Brain microvascular endothelial cell (primary cell): ENCODE results near the gene NAAA.
"Not testable (repeated sequence)": the region's sequence is repeated elsewhere in the genome, so short reads cannot be mapped to it uniquely, and the experiment has no call there.

ENCODE experiments used
- DNase-seq: peaks from one replicate; pipeline ENCODE4 v3.0.0-alpha.2; 2020
- H3K27ac ChIP-seq: fragments of 250-450 bp; sonication (Bioruptor Pico); 2 replicates; pipeline ENCODE4 v1.5.1; 2020; ENCODE audit warnings: mild to moderate bottlenecking, moderate library complexity
- H3K27me3 ChIP-seq: fragments of 250-450 bp; sonication (Bioruptor Pico); replicated peaks from 2 replicates; pipeline ENCODE4 v1.5.1; 2020; ENCODE audit warnings: mild to moderate bottlenecking
- H3K36me3 ChIP-seq: fragments of 250-450 bp; sonication (Bioruptor Pico); replicated peaks from 2 replicates; pipeline ENCODE4 v1.5.1; 2020; ENCODE audit warnings: mild to moderate bottlenecking
- H3K4me3 ChIP-seq: 2 replicates; pipeline ENCODE4 v1.5.1; 2011; ENCODE audit warnings: low read depth, mild to moderate bottlenecking, control low read depth, low read length, moderate library complexity
- in situ Hi-C: cut with HindIII; loops from 2 replicates; pipeline ENCODE4 v1.10.0; 2017; ENCODE audit warnings: low sequenced_read_pairs, low pct_ligation_motif_present
- TF ChIP-seq, protein P1 (sequence below): IDR thresholded peaks from 2 replicates; pipeline ENCODE4 v1.5.1; 2011; ENCODE audit warnings: low read depth, mild to moderate bottlenecking, moderate library complexity, low read length, control low read depth, inconsistent platforms; ENCODE audit errors: missing control alignments

Gene NAAA

DNA sequence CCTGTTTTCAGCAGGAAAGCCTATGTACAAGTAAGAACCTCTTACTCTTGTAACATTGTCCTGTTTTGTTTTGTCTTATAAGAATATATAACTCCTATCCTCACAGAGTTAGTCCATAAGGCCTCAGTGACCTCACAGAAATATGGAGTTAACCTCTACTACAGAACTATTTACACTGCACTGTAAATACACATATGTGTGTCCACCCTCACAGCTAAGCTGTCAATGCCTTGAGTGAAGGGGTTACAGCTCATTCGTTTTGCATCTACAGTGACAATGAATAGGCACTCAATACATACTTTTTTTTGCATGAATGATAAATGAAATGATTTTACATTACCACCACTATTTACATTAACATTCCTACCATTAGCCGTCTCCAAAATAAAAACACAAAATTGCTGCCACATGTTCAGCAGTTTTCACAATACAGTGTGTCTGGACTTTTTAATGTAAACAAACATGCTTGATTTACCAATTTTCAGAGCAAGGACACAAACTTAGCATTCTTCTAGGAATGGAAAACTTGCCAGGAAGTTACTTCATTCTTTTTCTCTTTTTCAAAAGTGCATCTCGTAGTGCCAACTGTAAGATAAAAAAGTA, 9.5 kb upstream of the NAAA start:
- no peak for DNase-seq
- in situ Hi-C loops, result no loop called here
- Histone ChIP-seq H3K36me3 (peaks cover 49% of the 10 kb centered on the region), H3K27ac (no peak overlapping the region), H3K27me3 (no peaks in the 10 kb centered on the region), H3K4me3 (no peak overlapping the region)
- TF ChIP-seq, protein P1, sequence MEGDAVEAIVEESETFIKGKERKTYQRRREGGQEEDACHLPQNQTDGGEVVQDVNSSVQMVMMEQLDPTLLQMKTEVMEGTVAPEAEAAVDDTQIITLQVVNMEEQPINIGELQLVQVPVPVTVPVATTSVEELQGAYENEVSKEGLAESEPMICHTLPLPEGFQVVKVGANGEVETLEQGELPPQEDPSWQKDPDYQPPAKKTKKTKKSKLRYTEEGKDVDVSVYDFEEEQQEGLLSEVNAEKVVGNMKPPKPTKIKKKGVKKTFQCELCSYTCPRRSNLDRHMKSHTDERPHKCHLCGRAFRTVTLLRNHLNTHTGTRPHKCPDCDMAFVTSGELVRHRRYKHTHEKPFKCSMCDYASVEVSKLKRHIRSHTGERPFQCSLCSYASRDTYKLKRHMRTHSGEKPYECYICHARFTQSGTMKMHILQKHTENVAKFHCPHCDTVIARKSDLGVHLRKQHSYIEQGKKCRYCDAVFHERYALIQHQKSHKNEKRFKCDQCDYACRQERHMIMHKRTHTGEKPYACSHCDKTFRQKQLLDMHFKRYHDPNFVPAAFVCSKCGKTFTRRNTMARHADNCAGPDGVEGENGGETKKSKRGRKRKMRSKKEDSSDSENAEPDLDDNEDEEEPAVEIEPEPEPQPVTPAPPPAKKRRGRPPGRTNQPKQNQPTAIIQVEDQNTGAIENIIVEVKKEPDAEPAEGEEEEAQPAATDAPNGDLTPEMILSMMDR, result no peak

GRCh38 chr4:75948822-75949444, 8.1 kb upstream of the NAAA start:
- H3K36me3 ChIP-seq, result peaks cover 39% of the 10 kb centered on the region
- H3K27ac ChIP-seq, result no peak overlapping the region
- H3K27me3 ChIP-seq, result no peaks in the 10 kb centered on the region
- TF ChIP-seq, protein P1, result no peak
- H3K4me3 ChIP-seq, result no peak overlapping the region
- DNase-seq, result no peak
- in situ Hi-C loops, result no loop called here

DNA sequence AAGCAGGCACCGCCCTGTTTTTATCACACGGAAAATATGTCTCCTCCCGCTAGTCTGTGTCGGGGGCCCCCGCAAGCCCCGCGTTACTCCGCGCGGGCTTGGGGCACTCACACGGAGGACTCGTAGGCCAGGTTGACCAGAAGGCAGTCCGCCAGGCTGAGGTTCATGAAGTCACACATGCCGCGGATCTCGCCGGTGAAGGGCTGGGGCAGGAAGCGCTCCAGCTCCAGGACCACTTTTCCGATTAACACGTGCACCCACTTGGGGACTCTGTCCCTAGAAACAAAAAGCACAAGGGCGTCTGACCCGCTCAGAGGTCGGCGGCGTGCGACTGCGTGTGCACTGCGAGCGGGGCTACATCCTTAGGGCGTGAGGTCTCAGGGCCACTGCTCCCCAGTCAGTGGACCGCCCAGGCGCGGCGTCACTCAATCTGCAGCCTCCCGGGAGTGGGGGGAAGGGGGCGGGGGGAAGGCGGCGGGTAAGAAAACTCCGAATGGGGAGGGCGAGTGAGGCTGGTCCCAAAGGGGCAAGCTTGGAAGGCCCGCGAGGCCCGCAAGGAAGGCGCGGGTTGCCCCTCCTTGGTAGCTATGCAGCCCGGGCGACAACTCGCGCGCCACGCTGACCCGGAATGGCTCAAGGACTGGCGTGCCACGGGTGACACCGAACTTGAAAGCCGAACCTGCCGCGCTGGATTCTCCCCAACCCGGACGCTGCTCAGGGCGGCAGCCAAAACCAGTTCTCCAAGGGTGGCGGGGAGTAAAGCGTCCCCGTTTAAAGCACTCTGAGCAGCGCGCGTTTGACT, 722 bp downstream of the NAAA start:
- TF ChIP-seq, protein P1, result no peak
- peak; percentile 29 for DNase-seq
- H3K27me3 ChIP-seq, result no peaks in the 10 kb centered on the region
- in situ Hi-C loops, result no loop called here
- peaks cover 7% of the 10 kb centered on the region for H3K36me3 ChIP-seq
- H3K4me3 ChIP-seq, result peak overlapping the region; percentile 83
- H3K27ac ChIP-seq, result peak overlapping the region; percentile 36

DNA sequence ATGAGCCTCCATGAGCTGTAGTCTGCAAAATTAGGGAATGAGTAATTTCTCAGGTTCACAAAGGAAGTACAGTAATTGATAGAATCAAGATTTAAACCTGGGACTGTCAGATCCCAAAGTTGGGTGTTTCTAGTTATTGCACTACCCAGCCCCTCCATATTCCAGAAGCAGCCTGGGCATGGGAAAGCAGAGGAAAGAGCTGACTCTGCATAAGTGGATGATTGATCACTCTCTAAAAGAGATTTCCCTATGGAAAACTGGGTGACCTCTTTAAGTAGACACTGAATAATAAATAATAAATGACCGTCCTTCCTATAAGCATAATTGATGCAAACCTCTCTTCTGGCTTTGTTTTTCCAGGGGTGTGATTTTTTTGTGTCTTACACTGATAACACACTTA, 5.2 kb downstream of the NAAA start:
- in situ Hi-C loops, result no loop called here
- no peak for DNase-seq
- H3K4me3 ChIP-seq, result no peak overlapping the region
- H3K27ac ChIP-seq, result no peak overlapping the region
- TF ChIP-seq, protein P1, result no peak
- H3K36me3 ChIP-seq, result no peaks in the 10 kb centered on the region
- no peaks in the 10 kb centered on the region for H3K27me3 ChIP-seq

DNA sequence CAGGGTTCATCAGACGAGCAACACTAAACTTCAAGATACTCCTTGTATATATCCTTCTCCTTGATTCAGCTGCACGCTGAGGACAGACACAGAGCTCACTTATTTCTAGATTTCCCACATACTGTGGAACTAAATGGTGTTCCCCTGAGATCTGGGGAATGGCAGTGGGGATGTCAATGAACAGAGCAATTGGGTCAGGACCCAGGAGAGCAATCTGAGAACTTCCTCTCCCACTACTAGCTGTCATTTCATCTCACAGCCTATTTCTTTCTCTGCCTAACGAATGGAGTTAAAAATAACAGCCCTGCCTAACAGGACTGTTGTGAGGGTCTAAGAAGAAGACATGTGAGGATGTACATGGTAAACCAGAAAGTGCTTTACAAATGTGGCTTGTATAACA, 10.7 kb downstream of the NAAA start:
- DNase-seq, result no peak
- in situ Hi-C loops, result no loop called here
- Histone ChIP-seq H3K4me3 (no peak overlapping the region), H3K27me3 (no peaks in the 10 kb centered on the region), H3K36me3 (no peaks in the 10 kb centered on the region), H3K27ac (no peak overlapping the region)
- TF ChIP-seq, protein P1, result no peak

GRCh38 chr4:75924916-75925315, 15.9 kb downstream of the NAAA start:
- in situ Hi-C loops, H3K4me3 ChIP-seq, H3K27ac ChIP-seq, H3K27me3 ChIP-seq, H3K36me3 ChIP-seq, DNase-seq: not testable (repeated sequence)
